ENCODE data around the gene TMEM91. TPM values are rescaled to one million over a fixed set of nuclear protein-coding genes. Genes with fewer than 3 reads are reported as not detected.

Gene TMEM91
- total and polyA plus RNA-seq, 2 donors (not counting 3 experiments of a cell fraction or from before 2014, with no cell fraction given): 9.0 to 13.2 TPM

DNA sequence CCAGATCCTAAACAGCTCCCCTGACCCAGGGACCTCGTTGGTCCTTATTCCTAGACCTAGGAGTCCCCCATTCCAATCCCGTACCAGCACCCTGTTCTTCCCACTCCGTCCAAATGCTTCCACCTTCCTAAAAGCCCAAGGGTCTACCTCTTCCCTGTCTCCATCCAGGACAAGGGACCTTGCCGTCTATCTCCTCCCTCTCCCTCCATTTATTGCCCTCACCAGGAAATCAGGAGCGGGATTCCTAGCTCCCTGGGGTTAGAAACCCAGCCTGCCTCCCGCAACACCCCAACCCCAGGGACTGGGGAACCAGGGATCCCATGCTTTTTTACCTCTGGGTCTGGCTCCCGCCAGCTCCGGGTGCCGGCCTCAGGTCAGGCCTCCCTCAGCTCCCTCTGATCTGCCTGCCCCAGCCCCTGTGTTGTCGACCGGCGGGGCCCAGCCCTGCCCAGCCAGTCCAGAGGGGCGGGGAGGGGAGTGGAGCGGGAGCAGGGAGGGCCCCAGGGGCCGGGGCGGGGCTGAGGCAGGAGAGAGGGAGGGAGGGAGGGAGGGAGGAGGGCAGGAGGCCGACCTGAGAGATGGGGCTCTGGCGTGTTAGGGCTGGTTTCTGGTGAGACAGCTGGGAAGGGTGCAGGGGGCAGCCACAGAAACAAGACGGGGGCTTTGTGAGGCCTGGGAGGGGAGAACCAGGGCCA lies 50.8 kb downstream of the TMEM91 start, which contains the start of gene B3GNT8:
Gene B3GNT8, minus strand, starts transcription at position 423 of the 695 bp plus-strand sequence. CDS start 596 bp downstream, outside the sequence.
- no peaks in the 10 kb centered on the region for H3K9me3 ChIP-seq (replicated peaks; ENCODE audit: control insufficient read depth, insufficient read depth, low read length)
- ChIA-PET POLR2A (interaction anchor here (0.7 kb wide), 1 partner anchor 59 kb away, joined by 3 read pairs; no protein-coding TSS in a partner anchor), CTCF (interaction anchor here (0.8 to 4.1 kb wide), 9 partner anchors 12 to 1953 kb away, joined by 3 to 17 read pairs (median 3); no protein-coding TSS in a partner anchor)
- peak within 1 kb of the TSS; percentile 50 for H3K4me2 ChIP-seq (ENCODE audit: insufficient read depth, low read length)
- H2AFZ ChIP-seq (ENCODE audit: low read depth, low read length): peak within 1 kb of the TSS; percentile 73
- H3K4me3 ChIP-seq (replicated peaks in 1 of 3; ENCODE audit: insufficient read depth in 1 of 3, low read depth in 1 of 3, low read length in 3 of 3): peak within 1 kb of the TSS; percentile 41 to 49 (median 41)
- intact Hi-C loops (cut with micrococcal nuclease) (loop anchor here (1.0 to 2.0 kb wide), 3 partner anchors 30 to 73 kb away; partner anchors contain the start of genes B9D2, BCKDHA and EXOSC5), dilution Hi-C loops (cut with MboI; ENCODE audit: extremely low pct_ligation_motif_present, low sequenced_read_pairs) (no loop called here)
- peaks cover 25% of the 10 kb centered on the region for H3K4me1 ChIP-seq (ENCODE audit: control insufficient read depth, extremely low read depth, insufficient read depth, low read length)
- peak; percentile 91 for FAIRE-seq
- H3K79me2 ChIP-seq (ENCODE audit: control insufficient read depth, insufficient read depth, low read length): peaks cover 5% of the 10 kb centered on the region
- H4K20me1 ChIP-seq (replicated peaks; ENCODE audit: control insufficient read depth, extremely low read depth, insufficient read depth, low read length): no peaks in the 10 kb centered on the region
- no peaks in the 10 kb centered on the region for H3K9me1 ChIP-seq (replicated peaks; ENCODE audit: control insufficient read depth, extremely low read depth, insufficient read depth, low read length)
- H3K27ac ChIP-seq (ENCODE audit: insufficient read depth, low read depth, low read length): peak within 1 kb of the TSS; percentile 62
- no TSS peak for BruUV-seq (replicated peaks)
- H3K27me3 ChIP-seq (ENCODE audit: control insufficient read depth in 2 of 2, insufficient read depth in 2 of 2, low read length in 2 of 2): no peaks in the 10 kb centered on the region
- peak within 1 kb of the TSS; percentile 53 for H3K9ac ChIP-seq (replicated peaks; ENCODE audit: extremely low read depth, insufficient read depth, low read length)
- TF ChIP-seq FOS (IDR thresholded peaks at IDR 0.05; ENCODE audit: borderline replicate concordance, insufficient read depth, low read length) (no peak), POLR2A (IDR thresholded peaks at IDR 0.05; ENCODE audit: low read depth, low read length) (peak; percentile 51), POLR2AphosphoS5 (IDR thresholded peaks at IDR 0.05; ENCODE audit: insufficient read depth, low read depth, low read length) (peak; percentile 39), GATA2 (IDR thresholded peaks at IDR 0.05; ENCODE audit: insufficient read depth, insufficient read length, low read depth, low read length) (no peak)
- TF ChIP-seq, protein P1, sequence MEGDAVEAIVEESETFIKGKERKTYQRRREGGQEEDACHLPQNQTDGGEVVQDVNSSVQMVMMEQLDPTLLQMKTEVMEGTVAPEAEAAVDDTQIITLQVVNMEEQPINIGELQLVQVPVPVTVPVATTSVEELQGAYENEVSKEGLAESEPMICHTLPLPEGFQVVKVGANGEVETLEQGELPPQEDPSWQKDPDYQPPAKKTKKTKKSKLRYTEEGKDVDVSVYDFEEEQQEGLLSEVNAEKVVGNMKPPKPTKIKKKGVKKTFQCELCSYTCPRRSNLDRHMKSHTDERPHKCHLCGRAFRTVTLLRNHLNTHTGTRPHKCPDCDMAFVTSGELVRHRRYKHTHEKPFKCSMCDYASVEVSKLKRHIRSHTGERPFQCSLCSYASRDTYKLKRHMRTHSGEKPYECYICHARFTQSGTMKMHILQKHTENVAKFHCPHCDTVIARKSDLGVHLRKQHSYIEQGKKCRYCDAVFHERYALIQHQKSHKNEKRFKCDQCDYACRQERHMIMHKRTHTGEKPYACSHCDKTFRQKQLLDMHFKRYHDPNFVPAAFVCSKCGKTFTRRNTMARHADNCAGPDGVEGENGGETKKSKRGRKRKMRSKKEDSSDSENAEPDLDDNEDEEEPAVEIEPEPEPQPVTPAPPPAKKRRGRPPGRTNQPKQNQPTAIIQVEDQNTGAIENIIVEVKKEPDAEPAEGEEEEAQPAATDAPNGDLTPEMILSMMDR (IDR thresholded peaks at IDR 0.05; ENCODE audit: extremely low read depth in 1 of 2, insufficient read depth in 1 of 2, low read depth in 1 of 2, low read length in 2 of 2): no peak
- peak; percentile 60 for DNase-seq (ENCODE audit: low read depth, low spot score)
- H3K36me3 ChIP-seq (ENCODE audit: control insufficient read depth in 2 of 2, extremely low read depth in 1 of 2, insufficient read depth in 2 of 2, low read length in 2 of 2): peaks cover 0 to 24% of the 10 kb centered on the region in 2 experiments
